H1 (cell line): ENCODE results near the gene TBX4. TPM values are rescaled to one million over a fixed set of nuclear protein-coding genes. Genes with fewer than 3 reads are reported as not detected.

Source experiments
- CTCF ChIA-PET: fragments of 300-600 bp; sonication (Branson Sonifier 250); formaldehyde crosslinking; loops from one replicate; lab custom pipeline; 2021; ENCODE audit not compliant: partially characterized antibody; lab: Charles Lee
- POLR2A ChIA-PET: fragments of 300-600 bp; sonication (Branson Sonifier 250); formaldehyde crosslinking; loops from one replicate; lab custom pipeline; 2021; ENCODE audit warnings: inconsistent platforms; ENCODE audit not compliant: partially characterized antibody; lab: Charles Lee
- DNase-seq, 2 experiments: peaks; one replicate each; pipeline versions ENCODE4 v3.0.0 to v3.0.0-alpha.2; 2010 to 2022; ENCODE audit warnings: low spot score in 2 of 2, low read depth in 1 of 2, mixed read lengths in 1 of 2
- FAIRE-seq: peaks from 2 replicates; lab custom pipeline; 2011; peaks lifted over from hg19 to GRCh38; lab: Jason Lieb, UNC
- H2AFZ ChIP-seq: 2 replicates; pipeline ENCODE4 v1.8.1; 2012; ENCODE audit warnings: low read length, inconsistent platforms
- H2AK5ac ChIP-seq: 2 replicates; pipeline ENCODE4 v1.6.1; 2013; ENCODE audit warnings: low read depth, low read length
- H2BK120ac ChIP-seq: replicated peaks from 2 replicates; pipeline ENCODE3; 2013; ENCODE audit warnings: low read depth, low read length, inconsistent platforms
- H2BK12ac ChIP-seq: 2 replicates; pipeline ENCODE4 v1.6.1; 2013; ENCODE audit warnings: low read depth, low read length
- H2BK15ac ChIP-seq: 2 replicates; pipeline ENCODE4 v1.6.1; 2013; ENCODE audit warnings: low read length
- H2BK20ac ChIP-seq: 2 replicates; pipeline ENCODE4 v1.6.1; 2013; ENCODE audit warnings: low read length
- H2BK5ac ChIP-seq: 2 replicates; pipeline ENCODE4 v1.6.1; 2013; ENCODE audit warnings: low read depth, low read length
- H3K14ac ChIP-seq: 2 replicates; pipeline ENCODE4 v1.6.1; 2013; ENCODE audit warnings: inconsistent platforms; ENCODE audit not compliant: insufficient read length
- H3K18ac ChIP-seq: 2 replicates; pipeline ENCODE4 v1.6.1; 2013; ENCODE audit warnings: low read length; ENCODE audit errors: extremely low read depth
- H3K23ac ChIP-seq: 2 replicates; pipeline ENCODE4 v1.6.1; 2013; ENCODE audit warnings: inconsistent platforms; ENCODE audit not compliant: insufficient read length
- H3K23me2 ChIP-seq: 2 replicates; pipeline ENCODE4 v1.6.1; 2013; ENCODE audit warnings: low read depth, low read length
- H3K27ac ChIP-seq: 2 replicates; pipeline ENCODE4 v1.6.1; 2011; ENCODE audit warnings: low read depth, low read length, inconsistent platforms
- H3K27me3 ChIP-seq, 4 experiments: replicated peaks in 1 of 4; 1 replicate in 1 of 4; 2 replicates in 3 of 4; pipeline versions ENCODE4 v1.6.1 to v1.8.1; 2011 to 2013; ENCODE audit warnings: low read length in 3 of 4, mild to moderate bottlenecking in 3 of 4, inconsistent platforms in 2 of 4, mixed read lengths in 2 of 4, moderate library complexity in 1 of 4; ENCODE audit not compliant: control insufficient read depth in 3 of 4, insufficient read depth in 3 of 4; ENCODE audit errors: extremely low read depth in 1 of 4
- H3K36me3 ChIP-seq, 4 experiments: 2 replicates each; pipeline versions ENCODE4 v1.6.1 to v1.8.1; 2011 to 2013; ENCODE audit warnings: mild to moderate bottlenecking in 4 of 4, low read length in 3 of 4, moderate library complexity in 2 of 4, control low read depth in 1 of 4, inconsistent platforms in 1 of 4; ENCODE audit not compliant: insufficient read depth in 4 of 4, control insufficient read depth in 2 of 4
- H3K4ac ChIP-seq: replicated peaks from 2 replicates; pipeline ENCODE3; 2013; ENCODE audit warnings: low read length, low read depth, mixed read lengths, inconsistent platforms; ENCODE audit not compliant: insufficient read length
- H3K4me1 ChIP-seq, 4 experiments: replicated peaks in 1 of 4; 1 replicate in 1 of 4; 2 replicates in 3 of 4; pipeline versions ENCODE4 v1.6.1 to v1.8.1; 2011 to 2013; ENCODE audit warnings: low read length in 3 of 4, inconsistent platforms in 2 of 4, mixed read lengths in 1 of 4; ENCODE audit not compliant: insufficient read depth in 4 of 4, control insufficient read depth in 3 of 4
- H3K4me2 ChIP-seq, 2 experiments: 2 replicates each; pipeline versions ENCODE4 v1.6.1 to v1.8.1; 2011 to 2013; ENCODE audit warnings: low read depth in 2 of 2, low read length in 2 of 2, control low read depth in 1 of 2, inconsistent platforms in 1 of 2, mild to moderate bottlenecking in 1 of 2; ENCODE audit not compliant: insufficient read depth in 1 of 2
- H3K4me3 ChIP-seq, 4 experiments: fragments of 200-600, 300-600 bp in 1 of 4; sonication (generic), shearing (Covaris generic), sonication (Bioruptor Twin) in 1 of 4; 2 replicates each; pipeline versions ENCODE4 v1.5.1 to v1.8.1; 2011 to 2016; ENCODE audit warnings: low read length in 4 of 4, low read depth in 3 of 4, control low read depth in 2 of 4, inconsistent platforms in 2 of 4, mild to moderate bottlenecking in 2 of 4, mixed read lengths in 1 of 4, moderate library complexity in 1 of 4; ENCODE audit not compliant: insufficient read depth in 2 of 4; ENCODE audit errors: extremely low read depth in 1 of 4
- H3K56ac ChIP-seq: replicated peaks from 2 replicates; pipeline ENCODE3; 2013; ENCODE audit warnings: low read depth, mild to moderate bottlenecking, mixed read lengths, low read length, inconsistent platforms; ENCODE audit not compliant: insufficient read length
- H3K79me1 ChIP-seq: 2 replicates; pipeline ENCODE4 v1.6.1; 2013; ENCODE audit warnings: low read depth, low read length, control low read depth
- H3K79me2 ChIP-seq, 2 experiments: 2 replicates each; pipeline versions ENCODE4 v1.6.1 to v1.8.1; 2012 to 2013; ENCODE audit warnings: low read length in 2 of 2, mild to moderate bottlenecking in 2 of 2, inconsistent platforms in 1 of 2; ENCODE audit not compliant: insufficient read depth in 2 of 2, control insufficient read depth in 1 of 2
- H3K9ac ChIP-seq, 4 experiments: replicated peaks in 1 of 4; 1 replicate in 1 of 4; 2 replicates in 3 of 4; pipeline versions ENCODE4 v1.6.1 to v1.8.1; 2011 to 2013; ENCODE audit warnings: low read depth in 3 of 4, low read length in 3 of 4, control low read depth in 2 of 4, mild to moderate bottlenecking in 2 of 4, moderate library complexity in 2 of 4, inconsistent platforms in 1 of 4; ENCODE audit errors: extremely low read depth in 1 of 4
- H3K9me3 ChIP-seq, 2 experiments: 2 replicates each; pipeline versions ENCODE4 v1.6.1 to v1.8.1; 2012 to 2013; ENCODE audit warnings: mild to moderate bottlenecking in 2 of 2, moderate library complexity in 2 of 2, control low read depth in 1 of 2, inconsistent platforms in 1 of 2, low read depth in 1 of 2, low read length in 1 of 2, mixed read lengths in 1 of 2; ENCODE audit not compliant: insufficient read depth in 2 of 2
- H4K20me1 ChIP-seq, 2 experiments: replicated peaks in 1 of 2; 2 replicates each; pipeline versions ENCODE3 to v1.8.1; 2011 to 2013; ENCODE audit warnings: inconsistent platforms in 2 of 2, low read length in 2 of 2, mild to moderate bottlenecking in 1 of 2; ENCODE audit not compliant: insufficient read depth in 2 of 2, control insufficient read depth in 1 of 2
- H4K5ac ChIP-seq: 2 replicates; pipeline ENCODE4 v1.6.1; 2013; ENCODE audit warnings: low read length, low read depth, mixed read lengths, inconsistent platforms; ENCODE audit not compliant: insufficient read length
- H4K8ac ChIP-seq: 2 replicates; pipeline ENCODE4 v1.8.0; 2013; ENCODE audit warnings: mild to moderate bottlenecking, moderate library complexity, low read length, inconsistent platforms; ENCODE audit not compliant: insufficient read depth; ENCODE audit errors: extremely low read depth
- H4K91ac ChIP-seq: replicated peaks from 2 replicates; pipeline ENCODE3; 2013; ENCODE audit warnings: low read length, mixed read lengths, inconsistent platforms; ENCODE audit not compliant: insufficient read length
- CEBPB ChIP-seq: IDR thresholded peaks from 2 replicates; pipeline ENCODE4 v1.6.1; 2012; ENCODE audit warnings: low read depth, low read length
- CREB1 ChIP-seq: IDR thresholded peaks from 2 replicates; pipeline ENCODE4 v1.6.1; 2012; ENCODE audit warnings: inconsistent platforms
- CTBP2 ChIP-seq: IDR thresholded peaks from 2 replicates; pipeline ENCODE4 v1.7.0; 2011; ENCODE audit warnings: borderline replicate concordance, mild to moderate bottlenecking, moderate library complexity, mixed read lengths, low read length; ENCODE audit not compliant: insufficient read depth, insufficient read length
- EZH2 ChIP-seq: fragments of 200-600 bp; sonication (generic); IDR thresholded peaks from 2 replicates; pipeline ENCODE4 v1.7.1; 2012; ENCODE audit warnings: low read depth, mild to moderate bottlenecking, moderate library complexity, low read length, inconsistent platforms; ENCODE audit not compliant: severe bottlenecking
- KDM4A ChIP-seq: IDR thresholded peaks from one replicate; pipeline ENCODE4 v1.7.1; 2012; ENCODE audit warnings: low read depth, mild to moderate bottlenecking, moderate library complexity, low read length, inconsistent platforms; ENCODE audit not compliant: severe bottlenecking
- MAFK ChIP-seq: IDR thresholded peaks from 2 replicates; pipeline ENCODE4 v1.6.1; 2012; ENCODE audit warnings: low read depth, mild to moderate bottlenecking, improper control_type of control experiment, low read length
- PHF8 ChIP-seq: fragments of 200-600 bp; sonication (generic); conservative IDR thresholded peaks from 2 replicates; pipeline ENCODE4 v1.7.1; 2012; ENCODE audit warnings: low read depth, mild to moderate bottlenecking, inconsistent platforms, low read length, moderate library complexity
- POU5F1 ChIP-seq: IDR thresholded peaks from 2 replicates; pipeline ENCODE4 v1.6.1; 2011; ENCODE audit warnings: low read depth, mild to moderate bottlenecking, low read length, moderate library complexity
- SIX5 ChIP-seq: IDR thresholded peaks from 2 replicates; pipeline ENCODE4 v1.6.1; 2011; ENCODE audit warnings: mild to moderate bottlenecking, low read depth, low read length
- TEAD4 ChIP-seq: IDR thresholded peaks from 2 replicates; pipeline ENCODE4 v1.6.1; 2012; ENCODE audit warnings: low read depth, low read length, inconsistent platforms, mixed read lengths
- WGBS, 2 experiments: shearing (Covaris generic) in 1 of 2; methylation state at CpG; one replicate each; pipeline versions ENCODE4 v1.1.6 to v1.1.7; 2013 to 2015; ENCODE audit warnings: low lambda C conversion rate in 2 of 2, mixed read lengths in 2 of 2, inconsistent platforms in 1 of 2, low coverage in 1 of 2, missing lambda C conversion rate in 1 of 2; ENCODE audit not compliant: insufficient replicate concordance in 2 of 2, insufficient coverage in 1 of 2, insufficient read length in 1 of 2; ENCODE audit errors: extremely low coverage in 1 of 2, missing lambda C conversion rate in 1 of 2; 5-methylcytosine and 5-hydroxymethylcytosine counted together
- polyA plus RNA-seq, 7 experiments: library from polyadenylated mRNA; depleted of rRNA in 3 of 7; stranded (reverse) in 5 of 7; unstranded in 2 of 7; fragments of >200 nt in 5 of 7; fragments of 200-250 nt in 2 of 7; gene quantifications; 1 replicate in 5 of 7; 2 replicates in 1 of 7; 4 replicates in 1 of 7; pipeline versions ENCODE4 v1.2.1 to v1.2.3, GENCODE V29; 2011 to 2013; ENCODE audit warnings: missing spikeins in 2 of 7, mixed read lengths in 2 of 7
- total RNA-seq: library from RNA; stranded (reverse); fragmentation: NEBNext Ultra II Directional; extraction: Animal tissue kit (Norgen Biotek cat#: 25700); gene quantifications from 2 replicates; pipeline ENCODE4 v1.2.1, GENCODE V29; 2021
- TF ChIP-seq, protein P1 (sequence below): IDR thresholded peaks from 2 replicates; pipeline ENCODE4 v1.6.1; 2011; ENCODE audit warnings: low read length, improper control_type of control experiment

TBX4 gene
- total and polyA plus RNA-seq, 2 of the 8 experiments (the other 6 are each of a cell fraction or from before 2014, with no cell fraction given) = 0.02 TPM; not detected in 1

DNA sequence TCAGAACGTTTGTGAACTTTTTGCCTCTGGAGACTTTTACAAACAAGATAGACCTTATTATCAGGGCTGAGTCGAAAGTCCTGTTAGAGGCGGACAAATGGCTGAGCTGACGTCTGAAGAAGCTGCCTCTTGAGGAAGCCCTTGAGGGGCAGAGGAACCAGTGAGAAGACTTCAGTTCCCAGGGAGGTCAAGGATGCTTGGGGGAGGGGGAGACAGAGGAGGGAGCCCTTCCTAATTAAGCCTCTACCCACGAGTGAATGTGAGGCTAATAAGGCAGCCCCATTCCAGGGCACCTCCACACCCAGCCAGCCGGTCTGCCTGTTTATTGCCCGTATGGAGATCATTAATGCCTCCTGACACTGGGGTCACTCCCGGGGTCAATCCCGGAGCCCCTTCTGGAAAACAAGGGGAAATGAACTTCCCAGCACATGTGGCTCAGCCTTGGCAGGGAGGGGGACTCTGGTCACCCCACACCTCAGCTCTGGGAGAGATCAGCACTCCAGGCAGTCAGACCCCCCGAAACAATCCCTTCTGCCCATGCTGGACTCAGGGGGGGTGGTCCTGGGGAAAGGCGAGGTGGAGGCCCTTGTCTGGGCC, 9.2 kb upstream of the TBX4 start:
- no peaks in the 10 kb centered on the region for H3K23me2 ChIP-seq
- H3K79me1 ChIP-seq = no peaks in the 10 kb centered on the region
- no peak overlapping the region for H2BK5ac ChIP-seq
- DNase-seq (peak in 1 of 2 experiments; percentile 41), FAIRE-seq (no peak)
- H2AFZ ChIP-seq = no peak overlapping the region
- no peak overlapping the region for H2BK120ac ChIP-seq
- H3K18ac ChIP-seq = no peak overlapping the region; the same call in 1 of the 2 replicates
- no peak overlapping the region for H3K23ac ChIP-seq
- H3K56ac ChIP-seq = no peak overlapping the region
- WGBS, 2 experiments = 87% methylated on average over 11 of the region's 11 CpGs; no CpG with 5 or more reads in 1 of the 2 experiments
- H2BK15ac ChIP-seq = no peak overlapping the region
- no peak overlapping the region for H4K5ac ChIP-seq
- no peak overlapping the region for H4K8ac ChIP-seq
- ChIA-PET POLR2A (interaction anchor here (0.7 to 1.1 kb wide), 2 partner anchors 21 to 437 kb away, joined by 3 read pairs; no protein-coding TSS in a partner anchor), CTCF (interaction anchor here (0.7 to 3.9 kb wide), 8 partner anchors 8 to 471 kb away, joined by 3 to 19 read pairs (median 4); no protein-coding TSS in a partner anchor)
- TF ChIP-seq PHF8 = no peak
- TF ChIP-seq, protein P1, sequence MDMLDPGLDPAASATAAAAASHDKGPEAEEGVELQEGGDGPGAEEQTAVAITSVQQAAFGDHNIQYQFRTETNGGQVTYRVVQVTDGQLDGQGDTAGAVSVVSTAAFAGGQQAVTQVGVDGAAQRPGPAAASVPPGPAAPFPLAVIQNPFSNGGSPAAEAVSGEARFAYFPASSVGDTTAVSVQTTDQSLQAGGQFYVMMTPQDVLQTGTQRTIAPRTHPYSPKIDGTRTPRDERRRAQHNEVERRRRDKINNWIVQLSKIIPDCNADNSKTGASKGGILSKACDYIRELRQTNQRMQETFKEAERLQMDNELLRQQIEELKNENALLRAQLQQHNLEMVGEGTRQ = no peak
- no peak for TF ChIP-seq CEBPB
- no peak for TF ChIP-seq TEAD4
- TF ChIP-seq KDM4A = no peak
- TF ChIP-seq MAFK = no peak
- TF ChIP-seq CTBP2 = no peak
- no peak for TF ChIP-seq POU5F1
- TF ChIP-seq CREB1 = no peak
- TF ChIP-seq EZH2 = no peak
- TF ChIP-seq SIX5 = no peak
- no peak overlapping the region for H3K4me3 ChIP-seq
- no peak overlapping the region for H2BK12ac ChIP-seq
- H3K14ac ChIP-seq = no peak overlapping the region
- H3K4me2 ChIP-seq = no peak overlapping the region
- no peaks in the 10 kb centered on the region for H3K79me2 ChIP-seq
- peaks cover 0 to 5% (median 3%) of the 10 kb centered on the region in 4 experiments; a peak in 4 of 7 replicates for H3K27me3 ChIP-seq
- no peak overlapping the region for H3K27ac ChIP-seq
- no peaks in the 10 kb centered on the region for H4K20me1 ChIP-seq
- 0 out of 7 replicates have a peak, but pooled peaks cover 0 to 3% (median 0%) of the 10 kb centered on the region in 4 experiments for H3K4me1 ChIP-seq
- no peaks in the 10 kb centered on the region for H3K36me3 ChIP-seq
- no peaks in the 10 kb centered on the region for H3K9me3 ChIP-seq
- no peak overlapping the region for H2BK20ac ChIP-seq
- H3K4ac ChIP-seq = no peak overlapping the region
- no peak overlapping the region for H4K91ac ChIP-seq
- no peak overlapping the region for H2AK5ac ChIP-seq
- no peak overlapping the region for H3K9ac ChIP-seq
